Gastroesophageal sphincter (tissue), 4 donors: ENCODE measurements around the gene ATP2B2. TPM values are rescaled to one million over a fixed set of nuclear protein-coding genes. Genes with fewer than 3 reads are reported as not detected.

Source experiments
- ATAC-seq: fragments of 150-250 bp; one replicate; pipeline ENCODE4 v1.9.1; 2016; ENCODE audit warnings: mild to moderate bottlenecking, moderate library complexity
- H3K27ac ChIP-seq, 4 donors: fragments of 200-600 bp; sonication (generic) in 3 of 4; 1 replicate in 3 of 4; 2 replicates in 1 of 4; pipeline ENCODE4 v1.5.1; 2016 to 2019
- H3K27me3 ChIP-seq: fragments of 200-600 bp; sonication (generic); one replicate; pipeline ENCODE4 v1.5.1; 2019
- H3K36me3 ChIP-seq, 2 donors: fragments of 200-600 bp; sonication (generic); one replicate each; pipeline ENCODE4 v1.5.1; 2019; ENCODE audit warnings: control low read depth in 1 of 2
- H3K4me1 ChIP-seq, 3 donors: fragments of 200-600 bp; sonication (generic); 1 replicate in 2 of 3; 2 replicates in 1 of 3; pipeline ENCODE4 v1.5.1; 2016 to 2019; ENCODE audit warnings: control low read depth in 2 of 3
- H3K4me3 ChIP-seq, 2 donors: fragments of 200-600 bp; sonication (generic); one replicate each; pipeline ENCODE4 v1.5.1; 2019; ENCODE audit warnings: mild to moderate bottlenecking in 1 of 2, moderate library complexity in 1 of 2
- H3K9me3 ChIP-seq, 3 donors: fragments of 200-600 bp; sonication (generic); one replicate each; pipeline ENCODE4 v1.5.1; 2017 to 2019; ENCODE audit warnings: control low read depth in 2 of 3
- CTCF ChIP-seq, 4 experiments: fragments of 200-600 bp in 2 of 4; fragments of 450-650 bp in 2 of 4; sonication (generic) in 1 of 4; IDR thresholded peaks; one replicate each; pipeline ENCODE4 v1.5.1; 2017 to 2019; ENCODE audit warnings: antibody characterized with exemption in 4 of 4, mild to moderate bottlenecking in 2 of 4, moderate library complexity in 2 of 4
- EP300 ChIP-seq: sonication (generic); formaldehyde crosslinking; IDR thresholded peaks from one replicate; pipeline ENCODE4 v1.6.1; 2017; ENCODE audit warnings: antibody characterized with exemption, mild to moderate bottlenecking
- POLR2A ChIP-seq, 2 donors: fragments of 450-650 bp; IDR thresholded peaks; one replicate each; pipeline ENCODE4 v1.6.1; 2017; ENCODE audit warnings: antibody characterized with exemption in 2 of 2, mild to moderate bottlenecking in 2 of 2, moderate library complexity in 1 of 2
- POLR2AphosphoS5 ChIP-seq: sonication (generic); formaldehyde crosslinking; IDR thresholded peaks from one replicate; pipeline ENCODE4 v1.6.1; 2017; ENCODE audit warnings: antibody characterized with exemption
- WGBS, 2 donors: methylation state at CpG; one replicate each; pipeline ENCODE4 v1.1.5; 2018; ENCODE audit warnings: low coverage in 1 of 2; 5-methylcytosine and 5-hydroxymethylcytosine counted together
- total RNA-seq, 4 donors: library from RNA; depleted of rRNA; stranded (reverse); fragments of >200 nt; gene quantifications; one replicate each; pipeline ENCODE4 v1.1.0, GENCODE V29; 2016

Gene ATP2B2
- total RNA-seq, 4 donors from 2014 or later = 0.13 to 0.30 (median 0.27) TPM; not detected in 1

- no peaks in the 10 kb centered on the region for H3K36me3 ChIP-seq
- H3K9me3 ChIP-seq = no peaks in the 10 kb centered on the region
- no peak for TF ChIP-seq POLR2AphosphoS5
- TF ChIP-seq POLR2A (IDR thresholded peaks at IDR 0.05) = no peak
- no peak for TF ChIP-seq CTCF (IDR thresholded peaks at IDR 0.05)
- peaks cover 0 to 10% (median 0%) of the 10 kb centered on the region in 3 donors for H3K4me1 ChIP-seq
- ATAC-seq = no peak
- H3K4me3 ChIP-seq = no peak overlapping the region
- 64 to 67% methylated on average over 4 to 7 of the region's 10 CpGs for WGBS, 2 donors
- peaks cover 22% of the 10 kb centered on the region for H3K27me3 ChIP-seq
- H3K27ac ChIP-seq = no peak overlapping the region
Observed at GRCh38 chr3:10510086-10510742, 4.8 kb upstream of the ATP2B2 start.

DNA sequence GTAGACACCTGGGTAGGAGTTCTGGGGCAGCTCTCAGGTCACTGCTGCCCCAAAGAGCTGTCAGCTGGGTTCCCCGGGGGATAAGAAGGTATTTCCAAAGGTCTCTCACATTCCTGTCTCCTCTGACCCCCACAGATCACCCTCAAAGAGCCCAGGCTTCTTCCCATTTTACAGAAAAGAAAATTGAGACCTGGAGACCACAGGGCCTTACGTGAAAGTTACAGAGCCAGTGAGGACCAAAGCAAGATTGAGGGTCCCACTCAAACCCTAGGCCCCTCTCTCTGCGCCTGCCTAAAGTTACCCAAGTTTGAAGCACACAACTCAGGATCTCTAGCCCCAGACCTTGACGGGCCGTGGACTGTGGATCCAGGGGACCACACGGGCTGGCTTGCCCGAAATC is 3.9 kb upstream of the ATP2B2 start:
- Histone ChIP-seq H3K9me3 (no peaks in the 10 kb centered on the region), H3K27ac (no peak overlapping the region), H3K4me1 (peaks cover 0 to 15% (median 0%) of the 10 kb centered on the region in 3 donors), H3K4me3 (no peak overlapping the region), H3K27me3 (peaks cover 31% of the 10 kb centered on the region), H3K36me3 (no peaks in the 10 kb centered on the region)
- WGBS, 2 donors = 68% methylated on average over 3 of the region's 7 CpGs; no CpG with 5 or more reads in 1 of the 2 donors
- no peak for ATAC-seq
- no peak for TF ChIP-seq POLR2AphosphoS5
- no peak for TF ChIP-seq EP300
- TF ChIP-seq POLR2A (IDR thresholded peaks at IDR 0.05) = no peak
- TF ChIP-seq CTCF (IDR thresholded peaks at IDR 0.05) = no peak

GRCh38 chr3:10508619-10509260 is 3.4 kb upstream of the ATP2B2 start:
- TF ChIP-seq POLR2AphosphoS5 (no peak), EP300 (no peak), POLR2A (IDR thresholded peaks at IDR 0.05) (no peak), CTCF (IDR thresholded peaks at IDR 0.05) (no peak)
- ATAC-seq = no peak
- Histone ChIP-seq H3K4me1 (peaks cover 0 to 15% (median 0%) of the 10 kb centered on the region in 3 donors), H3K27me3 (peaks cover 36% of the 10 kb centered on the region), H3K9me3 (no peaks in the 10 kb centered on the region), H3K27ac (no peak overlapping the region), H3K36me3 (no peaks in the 10 kb centered on the region), H3K4me3 (no peak overlapping the region)
- 47 to 62% methylated on average over 2 to 6 of the region's 6 CpGs for WGBS, 2 donors

GRCh38 chr3:10508235-10508618 is 2.8 kb upstream of the ATP2B2 start:
- Histone ChIP-seq H3K4me1 (peaks cover 0 to 15% (median 0%) of the 10 kb centered on the region in 3 donors), H3K4me3 (no peak overlapping the region), H3K27ac (no peak overlapping the region), H3K9me3 (no peaks in the 10 kb centered on the region), H3K27me3 (peaks cover 42% of the 10 kb centered on the region), H3K36me3 (no peaks in the 10 kb centered on the region)
- no peak for ATAC-seq
- no peak for TF ChIP-seq EP300
- no peak for TF ChIP-seq CTCF (IDR thresholded peaks at IDR 0.05)
- no peak for TF ChIP-seq POLR2AphosphoS5
- no peak for TF ChIP-seq POLR2A (IDR thresholded peaks at IDR 0.05)
- 59 to 89% methylated on average over 2 to 3 of the region's 3 CpGs for WGBS, 2 donors

GRCh38 chr3:10507331-10507730 is 1.9 kb upstream of the ATP2B2 start:
- ATAC-seq = no peak
- Histone ChIP-seq H3K9me3 (no peaks in the 10 kb centered on the region), H3K27me3 (peaks cover 46% of the 10 kb centered on the region), H3K36me3 (no peaks in the 10 kb centered on the region), H3K4me3 (no peak overlapping the region), H3K4me1 (peaks cover 0 to 15% (median 0%) of the 10 kb centered on the region in 3 donors), H3K27ac (no peak overlapping the region)
- WGBS, 2 donors = 80 to 100% methylated on average over 3 to 4 of the region's 9 CpGs
- no peak for TF ChIP-seq POLR2A (IDR thresholded peaks at IDR 0.05)
